Measurements from ENCODE around the gene TMTC1. TPM values are rescaled to one million over a fixed set of nuclear protein-coding genes. Genes with fewer than 3 reads are reported as not detected.

The TMTC1 gene
- total and polyA plus RNA-seq, 2 experiments from 2014 or later = 6.8 to 14.0 TPM

GRCh38 chr12:29595071-29595755, 188.5 kb downstream of the TMTC1 start:
- Histone ChIP-seq H3K36me3 (replicated peaks; ENCODE audit: insufficient read depth, low read depth) (no peaks in the 10 kb centered on the region), H3K27me3 (peaks cover 3% of the 10 kb centered on the region), H3K4me3 (no peak overlapping the region), H3K27ac (no peak overlapping the region), H2AFZ (no peak overlapping the region), H4K20me1 (ENCODE audit: insufficient read depth, poor library complexity, severe bottlenecking) (no peaks in the 10 kb centered on the region), H3K9me2 (replicated peaks; ENCODE audit: insufficient read depth) (no peaks in the 10 kb centered on the region), H3K4me2 (no peak overlapping the region), H3K4me1 (ENCODE audit: insufficient read depth) (peaks cover 13% of the 10 kb centered on the region), H3K79me2 (no peaks in the 10 kb centered on the region), H3K9me3 (ENCODE audit: low read depth) (no peaks in the 10 kb centered on the region)
- WGBS (ENCODE audit: low lambda C conversion rate, missing lambda C conversion rate) = 97% methylated on average over 1 of the region's 1 CpG
- DNase-seq (ENCODE audit: low spot score) = no peak
- TF ChIP-seq EZH2 (IDR thresholded peaks at IDR 0.05; ENCODE audit: borderline replicate concordance) (no peak), CTCF (IDR thresholded peaks at IDR 0.05; ENCODE audit: poor library complexity) (no peak), EZH2phosphoT487 (IDR thresholded peaks at IDR 0.05; ENCODE audit: low read depth, severe bottlenecking, unreplicated experiment) (no peak)

DNA sequence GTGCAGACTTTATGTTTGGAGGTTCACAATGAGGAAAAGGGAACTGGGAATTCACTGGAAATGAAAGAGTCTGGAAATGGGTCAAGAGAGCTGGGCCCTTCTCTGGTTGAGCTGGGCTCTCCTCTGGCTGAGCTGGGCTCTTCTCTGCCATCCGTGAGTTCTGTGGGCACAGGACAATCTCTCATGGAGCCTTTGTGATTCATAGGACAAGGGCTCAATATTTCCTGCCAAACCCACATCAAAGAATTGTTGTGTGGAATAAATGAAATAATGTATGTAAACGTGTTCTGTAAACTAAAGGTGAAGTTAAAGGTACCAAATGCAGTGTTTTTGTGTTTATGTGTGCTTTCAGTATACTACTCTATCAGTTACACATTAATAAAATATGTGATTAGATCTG, 190.7 kb downstream of the TMTC1 start:
- WGBS (ENCODE audit: low lambda C conversion rate, missing lambda C conversion rate) = 88% methylated on average over 2 of the region's 2 CpGs
- Histone ChIP-seq H3K27me3 (peaks cover 2% of the 10 kb centered on the region), H3K4me3 (no peak overlapping the region), H3K36me3 (replicated peaks; ENCODE audit: insufficient read depth, low read depth) (no peaks in the 10 kb centered on the region), H3K4me2 (no peak overlapping the region), H2AFZ (no peak overlapping the region), H3K9me3 (ENCODE audit: low read depth) (no peaks in the 10 kb centered on the region), H3K4me1 (ENCODE audit: insufficient read depth) (peaks cover 33% of the 10 kb centered on the region), H3K27ac (no peak overlapping the region), H4K20me1 (ENCODE audit: insufficient read depth, poor library complexity, severe bottlenecking) (no peaks in the 10 kb centered on the region), H3K9me2 (replicated peaks; ENCODE audit: insufficient read depth) (no peaks in the 10 kb centered on the region), H3K79me2 (no peaks in the 10 kb centered on the region)
- no peak for DNase-seq (ENCODE audit: low spot score)
- TF ChIP-seq CTCF (IDR thresholded peaks at IDR 0.05; ENCODE audit: poor library complexity) = no peak
- TF ChIP-seq EZH2 (IDR thresholded peaks at IDR 0.05; ENCODE audit: borderline replicate concordance) = no peak
- TF ChIP-seq EZH2phosphoT487 (IDR thresholded peaks at IDR 0.05; ENCODE audit: low read depth, severe bottlenecking, unreplicated experiment) = no peak

- Histone ChIP-seq H3K27me3 (no peaks in the 10 kb centered on the region), H3K9me2 (replicated peaks; ENCODE audit: insufficient read depth) (no peaks in the 10 kb centered on the region), H3K4me1 (ENCODE audit: insufficient read depth) (peaks cover 35% of the 10 kb centered on the region), H3K27ac (peak overlapping the region; percentile 5), H3K9me3 (ENCODE audit: low read depth) (no peaks in the 10 kb centered on the region), H3K4me2 (peak overlapping the region; percentile 18), H4K20me1 (ENCODE audit: insufficient read depth, poor library complexity, severe bottlenecking) (no peaks in the 10 kb centered on the region), H2AFZ (no peak overlapping the region), H3K36me3 (replicated peaks; ENCODE audit: insufficient read depth, low read depth) (no peaks in the 10 kb centered on the region), H3K79me2 (no peaks in the 10 kb centered on the region), H3K4me3 (no peak overlapping the region)
- TF ChIP-seq EZH2phosphoT487 (IDR thresholded peaks at IDR 0.05; ENCODE audit: low read depth, severe bottlenecking, unreplicated experiment) (no peak), CTCF (IDR thresholded peaks at IDR 0.05; ENCODE audit: poor library complexity) (peak; percentile 28)
- WGBS (ENCODE audit: low lambda C conversion rate, missing lambda C conversion rate) = 40% methylated on average over 11 of the region's 11 CpGs
- peak; percentile 35 for DNase-seq (ENCODE audit: low spot score)
Observed at GRCh38 chr12:29591140-29592020, 192.4 kb downstream of the TMTC1 start.

All from hepatocyte (in vitro differentiated cells).